HUDEP-2 (cell line): ENCODE data around the gene NBAS.
"Not testable (repeated sequence)": the region's sequence is repeated elsewhere in the genome, so short reads cannot be mapped to it uniquely, and the experiment has no call there.

Source experiments
- DNase-seq, 76 experiments: peaks; one replicate each; lab custom pipeline; 2025; ENCODE audit not compliant: unreplicated experiment in 76 of 76; lab: John Stamatoyannopoulos, UW

Gene NBAS

DNA sequence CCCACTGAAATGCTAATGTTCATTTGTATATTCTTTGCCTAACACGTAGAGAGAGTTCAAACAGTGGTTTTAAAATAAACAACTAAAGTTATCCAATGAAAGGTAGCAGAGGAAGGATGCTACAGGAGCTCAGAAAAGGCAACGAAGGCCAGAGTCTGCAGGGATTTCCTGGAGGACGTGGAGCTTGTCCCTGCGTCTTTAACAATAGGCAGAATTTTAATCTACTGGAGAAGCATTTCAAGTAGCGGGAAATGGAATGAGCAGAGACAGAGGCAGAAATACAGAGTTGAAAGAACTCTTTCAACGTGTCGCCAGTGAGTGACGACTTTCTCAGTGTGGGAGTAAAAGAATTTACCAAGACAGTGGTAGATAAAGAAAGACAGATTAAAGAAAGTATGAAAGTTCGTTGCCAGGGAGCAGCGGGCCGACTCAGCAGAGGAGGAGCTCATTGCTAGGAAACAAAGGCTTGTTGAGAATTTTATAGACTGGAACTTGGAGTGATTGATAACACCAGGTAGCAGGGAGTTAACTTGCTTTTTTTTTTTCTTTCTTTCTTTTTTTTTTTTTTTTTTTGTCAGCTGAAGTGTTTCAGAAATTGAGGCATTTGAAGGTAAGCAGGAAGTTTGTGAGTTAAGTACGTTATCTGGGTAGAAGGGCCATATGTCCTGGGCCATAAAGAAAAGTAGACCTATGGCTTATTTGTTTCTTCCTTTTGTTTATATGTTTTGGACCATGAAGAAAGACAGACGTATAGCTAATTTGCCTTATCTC is 625 bp upstream of the NBAS start:
- DNase-seq: peak in 72 of 76 experiments; percentile 23 to 87 (median 62)

DNA sequence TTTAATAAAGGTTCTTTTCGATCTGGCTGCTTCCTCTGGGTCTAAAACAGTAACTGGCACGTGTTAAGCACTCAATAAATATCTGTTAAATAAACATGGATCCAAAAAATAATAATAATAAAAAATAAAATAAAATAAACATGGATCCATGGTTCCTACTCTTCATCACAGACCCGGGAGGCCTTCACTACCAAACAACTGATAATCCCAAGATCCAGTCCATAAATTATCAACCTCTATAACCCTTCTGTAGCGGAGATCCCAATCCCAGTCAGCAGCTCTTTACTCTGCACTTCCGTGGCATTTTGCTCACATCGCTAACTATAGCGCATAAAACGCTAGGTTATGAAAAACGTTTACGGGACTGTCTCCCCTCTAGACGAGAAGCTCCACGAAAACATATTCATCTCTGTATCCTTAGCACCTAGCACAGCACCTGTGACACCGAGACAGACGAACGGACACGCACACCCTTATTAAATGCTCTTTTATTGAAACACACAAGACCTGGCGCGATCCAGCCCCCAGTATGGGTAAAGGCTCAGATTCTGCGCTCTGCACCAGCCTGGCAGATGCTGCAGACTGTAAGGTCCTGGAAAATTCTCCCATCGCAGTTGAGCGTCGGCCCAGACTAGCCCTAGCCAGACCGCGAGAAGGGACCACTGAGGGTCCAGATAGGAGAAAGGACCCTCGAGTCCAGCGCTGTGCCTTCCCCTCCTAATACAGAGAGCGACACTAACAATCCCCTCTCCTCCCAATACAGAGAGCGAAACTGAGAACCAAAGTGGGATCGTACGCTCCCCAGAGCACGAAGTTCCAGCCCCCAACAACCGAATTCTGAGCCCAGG is 770 bp downstream of the NBAS start:
- peak in 35 of 76 experiments; percentile 5 to 65 (median 29) for DNase-seq

DNA sequence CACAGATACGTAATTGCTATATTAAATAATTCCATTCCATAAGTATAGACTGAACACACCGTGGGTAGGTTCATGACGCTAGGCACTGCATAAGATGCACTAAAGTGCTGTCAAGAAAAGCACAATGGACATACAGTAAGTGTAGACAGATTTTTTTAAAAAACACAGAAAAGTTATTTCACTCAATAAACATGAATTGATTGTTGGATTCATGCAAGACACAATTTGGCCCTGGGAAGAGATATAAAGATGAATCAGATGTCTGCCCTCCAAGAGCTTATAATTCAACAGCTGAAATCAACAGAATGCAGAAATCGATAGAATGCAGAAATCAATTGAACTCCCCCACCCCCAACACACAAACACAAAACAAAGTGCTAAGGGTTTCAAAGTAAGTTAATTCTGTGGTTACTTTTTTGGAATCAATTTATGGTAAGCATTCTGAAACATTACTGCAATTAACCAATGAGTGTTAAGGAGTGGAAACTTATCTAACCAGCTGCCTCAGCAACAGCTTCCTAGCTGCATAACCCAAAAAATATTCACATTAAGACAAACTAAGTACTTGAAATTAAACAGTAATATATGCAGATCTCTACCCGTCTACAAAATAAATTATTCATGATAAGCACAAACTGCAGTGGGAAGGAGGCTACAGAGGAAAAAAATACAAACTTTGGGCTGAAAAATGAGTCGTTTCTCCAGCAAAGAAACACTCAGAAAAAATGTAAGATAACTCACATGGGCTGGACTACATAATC is 1.6 kb downstream of the NBAS start:
- DNase-seq: peak in 12 of 76 experiments; percentile 12 to 51 (median 32)

DNA sequence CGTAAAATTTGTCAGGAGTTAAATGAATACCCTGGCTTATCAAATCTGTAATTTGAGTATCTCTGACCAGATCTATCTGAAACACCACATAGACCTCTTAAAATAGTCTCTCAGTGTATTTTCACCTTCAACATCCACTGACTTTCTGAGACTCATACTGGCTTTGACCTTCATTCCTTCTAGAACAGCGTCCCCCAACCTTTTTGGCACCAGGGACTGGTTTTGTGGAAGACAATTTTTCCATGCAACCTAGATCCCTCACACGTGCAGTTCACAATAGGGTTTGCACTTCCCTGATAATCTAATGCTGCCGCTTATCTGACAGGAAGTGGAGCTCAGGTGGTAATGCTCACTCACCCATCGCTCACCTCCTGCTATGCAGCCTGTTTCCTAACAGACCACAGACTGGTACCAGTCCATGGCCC is 3.2 kb downstream of the NBAS start:
- peak in 65 of 76 experiments; percentile 5 to 80 (median 38) for DNase-seq

DNA sequence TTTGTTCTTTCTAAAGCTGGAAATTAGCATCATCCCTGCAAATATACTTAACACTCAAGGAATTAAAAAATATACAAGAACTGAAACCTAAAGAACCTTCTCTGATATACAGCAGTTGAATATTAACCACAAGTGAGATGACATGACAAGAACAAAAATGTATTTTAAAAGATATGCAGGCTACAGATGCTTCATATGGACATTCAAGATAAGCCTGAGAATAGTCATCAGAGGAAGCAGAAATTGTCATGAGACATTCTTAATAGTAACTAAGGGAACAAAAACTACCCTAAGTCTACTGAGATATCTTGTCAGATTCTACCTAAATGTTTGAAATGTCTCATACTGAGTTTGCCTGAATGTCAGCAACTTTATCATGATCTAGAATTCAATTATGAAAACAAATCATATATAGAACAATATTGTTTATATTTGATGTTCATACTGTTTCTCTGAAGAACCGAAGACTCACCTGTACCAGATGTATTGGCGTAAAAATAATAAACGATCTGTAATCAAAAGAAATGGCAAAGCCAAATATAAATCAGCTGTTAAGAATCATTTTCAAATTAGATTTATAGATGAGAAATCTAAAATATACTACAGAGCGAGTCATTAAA is 4.7 kb downstream of the NBAS start:
- DNase-seq: peak in 35 of 76 experiments; percentile 18 to 92 (median 75)

DNA sequence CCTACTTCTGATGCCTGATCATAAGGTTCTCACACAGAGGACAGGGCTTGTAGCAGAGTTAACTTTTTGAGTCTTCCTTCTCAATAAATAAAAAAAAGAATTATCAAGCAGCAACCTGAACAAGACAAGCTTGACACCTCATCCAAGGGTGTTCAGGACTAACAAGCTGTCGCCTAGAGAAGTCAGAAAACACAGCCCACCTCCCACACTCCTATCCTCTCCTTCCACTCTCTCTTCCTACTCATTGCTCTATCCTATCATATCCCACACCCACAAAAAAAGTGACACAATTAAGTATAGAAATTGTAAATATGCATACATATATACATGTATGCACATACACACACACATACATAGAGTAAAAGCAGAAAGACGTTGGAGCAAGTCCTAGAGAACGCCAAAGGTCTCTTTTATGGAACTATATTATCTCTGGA is 5.4 kb downstream of the NBAS start:
- peak in 28 of 76 experiments; percentile 3 to 68 (median 31) for DNase-seq

DNA sequence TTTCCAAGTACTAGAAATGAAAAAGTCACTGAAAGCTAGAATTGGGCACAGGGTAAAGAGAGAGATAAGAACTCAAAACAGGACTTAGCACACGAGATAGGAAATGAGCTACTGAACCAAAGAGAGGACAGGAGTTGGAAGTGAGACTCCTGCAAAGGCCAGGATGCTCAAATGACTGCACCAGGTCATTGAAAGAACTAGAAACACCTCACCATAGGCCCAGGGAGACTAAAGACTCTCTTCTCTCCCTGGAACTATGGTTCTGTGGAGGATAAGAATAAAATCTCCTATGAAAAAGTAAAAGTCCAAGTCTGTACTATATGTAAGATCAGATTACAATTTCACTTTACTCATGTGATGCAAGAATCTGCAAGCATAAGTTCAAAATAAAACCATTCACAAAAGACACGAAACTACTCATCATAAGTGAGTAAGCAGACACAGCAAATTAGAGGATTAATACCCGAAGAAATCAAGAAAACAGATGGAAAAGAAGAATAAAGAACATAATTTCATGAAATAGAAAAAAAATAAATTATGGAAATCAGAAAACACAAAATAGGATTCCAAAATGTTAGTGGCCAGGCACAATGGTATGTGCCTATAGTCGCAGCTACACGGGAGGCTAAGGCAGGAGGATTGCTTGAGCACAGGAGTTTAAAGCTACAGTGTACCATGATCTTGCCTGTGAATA is 6.5 kb downstream of the NBAS start:
- DNase-seq: peak in 10 of 76 experiments; percentile 8 to 53 (median 22)

DNA sequence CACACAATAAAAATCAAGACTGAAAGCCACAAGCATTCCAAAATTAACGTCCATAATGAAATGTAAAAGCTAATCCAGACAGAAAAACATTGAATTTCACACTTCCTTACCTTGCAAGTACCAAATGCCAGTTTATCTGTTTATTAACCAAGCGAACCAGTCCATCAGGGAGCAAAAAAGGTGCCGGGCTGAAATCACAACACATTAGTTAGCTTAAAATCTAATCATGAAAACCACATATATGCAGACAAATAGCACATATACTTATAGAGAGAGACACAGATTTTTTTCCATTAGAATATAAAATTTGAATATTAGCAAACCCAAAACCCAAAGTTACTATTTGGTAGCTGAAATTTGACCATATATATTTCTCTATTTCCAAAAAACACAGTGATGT is 7.2 kb downstream of the NBAS start:
- DNase-seq: no peak

DNA sequence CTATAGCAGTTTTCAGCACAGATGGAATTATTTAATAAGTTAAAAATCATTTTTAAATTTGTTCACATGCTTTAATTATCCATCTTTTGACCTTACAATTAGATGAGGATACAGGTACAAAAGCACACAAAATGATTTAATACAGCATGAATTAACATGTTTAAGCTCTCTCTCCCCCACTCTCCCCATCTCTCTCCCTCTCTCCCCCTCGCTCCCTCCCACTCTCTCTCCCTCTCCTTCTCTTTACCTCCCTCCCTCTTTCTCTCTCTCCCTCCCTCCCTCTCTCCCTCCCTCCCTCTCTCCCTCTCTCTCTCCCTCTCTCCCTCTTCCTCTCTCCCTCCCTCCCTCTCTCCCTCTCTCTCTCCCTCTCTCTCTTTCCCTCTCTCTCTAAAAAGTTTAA is 7.6 kb downstream of the NBAS start:
- DNase-seq: no peak

DNA sequence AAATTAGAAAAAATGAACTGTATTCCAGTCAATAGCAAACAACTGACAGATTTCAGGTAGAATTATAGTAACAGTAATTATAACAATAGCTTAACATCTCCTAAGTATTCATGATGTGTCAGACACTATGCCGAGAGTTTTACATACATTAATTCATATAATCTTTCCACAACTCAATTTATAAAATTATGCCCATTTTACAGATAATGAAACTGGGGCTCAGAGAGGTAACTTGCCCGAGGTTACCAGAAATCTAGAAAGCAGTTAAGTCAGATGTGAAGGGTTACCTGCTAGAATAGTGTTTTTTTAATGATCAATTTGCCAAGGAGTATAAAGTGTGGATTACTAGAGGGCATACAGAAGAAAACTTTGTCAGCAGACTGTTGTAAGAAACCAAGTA is 12.2 kb downstream of the NBAS start:
- DNase-seq: no peak

DNA sequence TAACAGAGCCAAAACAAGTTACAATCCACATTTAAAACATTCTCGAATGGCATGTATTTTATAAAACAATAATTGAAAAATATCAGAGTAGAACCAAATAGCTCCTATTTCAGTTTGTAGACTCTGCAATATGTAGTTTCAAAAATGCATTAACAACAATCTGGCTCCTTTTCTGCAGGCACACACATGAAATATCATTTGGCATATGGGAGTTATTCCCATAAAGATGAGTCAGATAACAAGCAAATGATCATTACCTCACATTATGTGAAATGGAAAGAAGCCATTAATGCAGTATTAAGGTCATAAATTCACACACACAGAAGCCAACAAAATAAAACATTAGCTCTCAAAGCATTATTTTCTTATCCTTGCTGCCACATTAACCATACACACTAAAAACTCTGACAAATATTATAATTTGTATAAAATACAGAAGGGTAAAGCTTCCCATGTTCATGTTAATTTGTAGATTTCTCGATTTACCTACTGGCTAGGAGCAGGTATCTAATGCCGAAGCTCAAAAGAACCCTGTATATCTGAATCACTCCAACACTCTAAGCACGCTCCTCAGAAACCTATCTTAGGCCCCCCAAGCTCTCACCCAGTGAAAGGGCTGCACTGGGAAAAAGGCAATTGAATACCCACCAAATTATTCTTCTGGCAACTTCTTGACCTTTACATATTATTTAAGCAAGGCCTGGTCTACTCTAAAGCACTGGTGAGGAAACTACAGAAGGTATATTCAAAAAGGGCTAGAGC is 13.8 kb downstream of the NBAS start:
- no peak for DNase-seq

DNA sequence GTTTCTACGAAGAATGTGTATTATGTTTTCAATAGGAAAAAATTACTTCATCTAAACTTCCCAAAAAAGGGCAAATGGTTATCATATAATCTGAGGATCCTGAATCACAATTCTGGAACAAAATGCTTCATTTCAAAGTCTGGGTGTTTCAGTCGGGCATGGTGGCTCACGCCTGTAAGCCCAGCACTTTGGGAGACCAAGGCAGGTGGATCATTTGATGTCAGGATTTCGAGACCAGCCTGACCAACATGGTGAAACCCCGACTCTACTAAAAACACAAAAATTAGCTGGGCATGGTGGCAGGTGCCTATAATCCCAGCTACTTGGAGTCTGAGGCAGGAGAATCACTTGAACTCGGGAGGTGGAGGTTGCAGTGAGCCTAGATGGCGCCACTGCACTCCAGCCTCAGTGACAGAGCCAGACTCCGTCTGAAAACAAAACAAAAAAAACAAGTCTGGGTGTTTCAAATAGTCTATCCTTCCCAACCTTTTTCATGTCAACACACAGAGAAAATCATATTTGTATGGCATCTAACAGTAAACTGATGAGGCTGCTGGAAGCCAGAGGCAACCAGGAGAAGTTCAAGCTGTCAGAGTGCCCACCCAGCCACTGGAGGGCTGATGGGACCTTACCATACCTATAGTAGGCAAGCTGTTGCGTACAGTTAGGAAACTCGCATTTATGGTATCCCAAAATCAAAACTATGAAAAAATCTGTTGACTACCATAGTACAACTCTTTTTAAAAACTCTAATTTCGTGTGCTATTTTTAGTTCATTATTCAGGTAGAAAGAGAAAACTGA is 14.6 kb downstream of the NBAS start:
- peak in 1 of 76 experiments; percentile 3 for DNase-seq

DNA sequence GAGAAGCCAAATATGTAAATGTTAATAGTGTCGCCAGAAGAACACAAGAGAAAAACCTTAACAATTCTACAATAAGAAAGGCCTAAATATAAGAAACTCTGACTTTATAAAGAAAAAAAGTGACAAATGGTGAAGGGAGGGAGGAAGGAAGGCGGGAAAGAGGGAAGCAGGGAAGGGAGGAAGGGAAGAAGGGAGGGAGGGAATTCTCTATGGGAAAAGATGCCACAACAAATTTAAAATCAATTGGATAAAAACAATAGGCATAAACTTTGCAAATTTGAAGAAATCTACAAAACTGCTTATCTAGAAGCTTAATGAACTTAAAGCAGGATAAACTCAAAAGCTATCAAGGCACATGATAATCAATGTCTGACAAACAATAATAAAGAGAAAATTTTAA is 16.9 kb downstream of the NBAS start:
- no peak for DNase-seq

DNA sequence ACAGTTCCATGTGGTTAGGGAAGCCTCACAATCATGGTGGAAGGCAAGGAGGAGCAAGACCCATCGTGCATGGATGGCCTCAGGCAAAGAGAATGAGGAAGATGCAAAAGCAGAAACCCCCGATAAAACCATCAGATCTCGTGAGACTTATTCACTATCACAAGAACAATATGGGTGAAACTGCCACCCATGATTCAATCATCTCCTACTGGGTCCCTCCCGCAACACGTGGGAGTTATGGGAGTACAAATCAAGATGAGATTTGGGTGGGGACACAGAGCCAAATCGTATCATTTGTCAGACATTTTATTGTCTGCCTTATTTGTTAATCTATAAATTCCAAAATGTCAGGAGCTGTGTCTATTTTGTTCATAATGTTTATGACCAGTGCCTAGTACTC is 17.6 kb downstream of the NBAS start:
- peak in 10 of 76 experiments; percentile 4 to 57 (median 23) for DNase-seq

DNA sequence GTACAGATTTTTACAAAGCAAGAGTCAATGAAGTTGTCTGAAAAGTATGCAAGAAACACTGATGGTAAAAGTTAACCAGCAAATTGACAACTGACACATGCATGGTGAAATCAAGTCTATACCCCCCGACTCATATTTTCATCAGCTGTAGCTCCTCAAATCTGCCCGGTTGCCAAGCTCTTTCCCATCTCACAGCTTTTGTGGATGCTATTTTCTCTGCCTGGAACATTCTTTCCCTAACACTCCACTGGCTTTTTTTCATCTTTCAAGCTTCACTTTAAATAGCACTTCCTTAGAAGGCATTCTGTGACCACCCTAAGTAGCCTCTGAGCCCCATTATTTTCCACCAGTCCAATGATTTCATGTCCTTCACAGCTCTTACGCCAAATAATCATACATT is 18.1 kb downstream of the NBAS start:
- DNase-seq: no peak

DNA sequence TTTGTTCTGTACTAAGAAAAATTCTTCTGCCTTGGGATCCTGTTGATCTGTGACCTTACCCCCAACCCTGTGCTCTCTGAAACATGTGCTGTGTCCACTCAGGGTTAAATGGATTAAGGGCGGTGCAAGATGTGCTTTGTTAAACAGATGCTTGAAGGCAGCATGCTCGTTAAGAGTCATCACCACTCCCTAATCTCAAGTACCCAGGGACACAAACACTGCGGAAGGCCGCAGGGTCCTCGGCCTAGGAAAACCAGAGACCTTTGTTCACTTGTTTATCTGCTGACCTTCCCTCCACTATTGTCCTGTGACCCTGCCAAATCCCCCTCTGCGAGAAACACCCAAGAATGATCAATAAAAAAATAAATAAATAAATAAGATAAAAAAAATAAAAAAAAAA is 18.9 kb downstream of the NBAS start:
- not testable (repeated sequence) for DNase-seq

DNA sequence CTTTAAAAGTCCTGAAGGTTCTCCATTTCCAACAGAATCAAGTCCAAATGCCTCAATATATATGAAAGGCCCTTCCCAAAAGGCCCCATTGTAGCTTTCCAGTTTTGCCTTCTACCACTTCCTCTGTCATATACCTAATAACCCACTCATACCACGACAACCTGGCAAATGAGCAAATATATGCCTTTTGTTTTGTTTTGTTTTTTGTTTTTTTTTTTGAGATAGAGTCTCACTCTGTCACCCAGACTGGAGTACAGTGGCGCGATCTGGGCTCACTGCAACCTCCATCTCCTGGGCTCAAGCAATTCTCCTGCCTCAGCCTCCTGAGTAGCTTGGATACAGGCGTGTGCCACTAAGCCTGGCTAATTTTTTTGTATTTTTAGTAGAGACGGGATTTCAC is 20.6 kb downstream of the NBAS start:
- DNase-seq: not testable (repeated sequence)

DNA sequence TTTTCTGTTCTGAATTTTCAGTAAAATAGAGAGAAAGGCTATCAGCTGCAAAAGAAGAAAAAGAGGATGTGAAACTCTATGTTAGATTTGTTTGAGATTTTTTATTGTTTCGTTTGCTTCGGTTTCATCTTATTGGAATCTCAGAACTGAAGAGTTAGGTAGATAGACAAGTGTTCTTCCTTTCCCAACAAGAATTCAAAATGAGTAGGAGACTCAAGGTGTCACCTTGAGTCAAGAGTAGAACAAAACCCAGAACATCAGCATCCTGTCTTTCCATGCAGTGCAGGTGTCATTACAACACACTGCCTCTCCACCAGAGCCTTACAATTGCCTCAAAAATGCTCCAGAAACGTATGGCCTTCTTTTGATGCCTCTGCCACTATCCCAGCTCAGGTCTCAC is 21.1 kb downstream of the NBAS start:
- DNase-seq: no peak
